ENCODE measurements around the gene HOXB8.

Gene HOXB8

GRCh38 chr17:48610282-48611211 is 4.5 kb downstream of the HOXB8 start, which contains the start of gene HOXB7:
HOXB7 (minus strand) TSS chr17:48611017; CDS start chr17:48610918, 99 bp downstream.
- peak in 1 of 2 donors; percentile 62 for DNase-seq (ENCODE audit: low read depth in 2 of 2)

- no peak for DNase-seq (ENCODE audit: low read depth in 2 of 2)
Measured at GRCh38 chr17:48609759-48610281, 5.3 kb downstream of the HOXB8 start.

GRCh38 chr17:48609033-48609432 is 6.1 kb downstream of the HOXB8 start:
- DNase-seq (ENCODE audit: low read depth in 2 of 2) = no peak

GRCh38 chr17:48608494-48608834 is 6.6 kb downstream of the HOXB8 start:
- no peak for DNase-seq (ENCODE audit: low read depth in 2 of 2)

GRCh38 chr17:48606892-48607614 is 8.0 kb downstream of the HOXB8 start:
- no peak for DNase-seq (ENCODE audit: low read depth in 2 of 2)

- no peak for DNase-seq (ENCODE audit: low read depth in 2 of 2)
Measured at GRCh38 chr17:48605991-48606891, 8.9 kb downstream of the HOXB8 start.

- no peak for DNase-seq (ENCODE audit: low read depth in 2 of 2)
Measured at GRCh38 chr17:48605409-48605919, 9.6 kb downstream of the HOXB8 start.

- DNase-seq (ENCODE audit: low read depth in 2 of 2) = no peak
Measured at GRCh38 chr17:48604770-48605329, 10.2 kb downstream of the HOXB8 start, which contains the start of gene HOXB6. HOXB6 (minus strand) TSS chr17:48604986; CDS start chr17:48598150, 6,836 bp downstream.

- DNase-seq (ENCODE audit: low read depth in 2 of 2) = no peak
Measured at GRCh38 chr17:48603959-48604769, 10.9 kb downstream of the HOXB8 start.

GRCh38 chr17:48601539-48602425 is 13.3 kb downstream of the HOXB8 start:
- DNase-seq (ENCODE audit: low read depth in 2 of 2) = no peak

GRCh38 chr17:48601207-48601538 is 13.9 kb downstream of the HOXB8 start:
- no peak for DNase-seq (ENCODE audit: low read depth in 2 of 2)

GRCh38 chr17:48600244-48601098 is 14.6 kb downstream of the HOXB8 start:
- no peak for DNase-seq (ENCODE audit: low read depth in 2 of 2)

- no peak for DNase-seq (ENCODE audit: low read depth in 2 of 2)
Measured at GRCh38 chr17:48599354-48599753, 15.7 kb downstream of the HOXB8 start.

GRCh38 chr17:48598736-48599135 is 16.4 kb downstream of the HOXB8 start:
- no peak for DNase-seq (ENCODE audit: low read depth in 2 of 2)

GRCh38 chr17:48597778-48598631 is 17.1 kb downstream of the HOXB8 start:
- DNase-seq (ENCODE audit: low read depth in 2 of 2) = no peak

- DNase-seq (ENCODE audit: low read depth in 2 of 2) = no peak
Measured at GRCh38 chr17:48597528-48597777, 17.6 kb downstream of the HOXB8 start.

GRCh38 chr17:48596735-48597527 is 18.2 kb downstream of the HOXB8 start:
- DNase-seq (ENCODE audit: low read depth in 2 of 2) = no peak
